SKM-1 treated with dmso at 0.1 percent for 144 hours (cell line): ENCODE measurements around the gene PLPP6.
"Not testable (repeated sequence)": the region's sequence is repeated elsewhere in the genome, so short reads cannot be mapped to it uniquely, and the experiment has no call there.

Source experiments
- DNase-seq: peaks from one replicate; lab custom pipeline; 2025; ENCODE audit not compliant: unreplicated experiment; lab: John Stamatoyannopoulos, UW

Gene PLPP6

GRCh38 chr9:4662108-4662988, at the start of gene PLPP6:
TSS of gene PLPP6 (plus strand) at chr9:4662294. CDS start at chr9:4662376, 82 bp downstream.
- DNase-seq: peak; percentile 62

GRCh38 chr9:4614627-4615026, 47.5 kb upstream of the PLPP6 start:
- DNase-seq: no peak

- DNase-seq: no peak
Measured at GRCh38 chr9:4615251-4615650, 46.8 kb upstream of the PLPP6 start.

- DNase-seq: no peak
Measured at GRCh38 chr9:4615778-4616177, 46.3 kb upstream of the PLPP6 start.

- no peak for DNase-seq
Measured at GRCh38 chr9:4617752-4618151, 44.3 kb upstream of the PLPP6 start.

- DNase-seq: peak; percentile 23
Measured at GRCh38 chr9:4618700-4619099, 43.4 kb upstream of the PLPP6 start.

GRCh38 chr9:4620057-4620765, 41.9 kb upstream of the PLPP6 start:
- DNase-seq: peak; percentile 19

GRCh38 chr9:4620881-4621555, 41.1 kb upstream of the PLPP6 start:
- DNase-seq: no peak

GRCh38 chr9:4622016-4622415, 40.1 kb upstream of the PLPP6 start:
- no peak for DNase-seq

- no peak for DNase-seq
Measured at GRCh38 chr9:4630836-4631235, 31.3 kb upstream of the PLPP6 start.

- no peak for DNase-seq
Measured at GRCh38 chr9:4638968-4639367, 23.1 kb upstream of the PLPP6 start.

- DNase-seq: no peak
Measured at GRCh38 chr9:4639420-4639819, 22.7 kb upstream of the PLPP6 start.

- DNase-seq: peak; percentile 17
Measured at GRCh38 chr9:4640027-4640426, 22.1 kb upstream of the PLPP6 start.

GRCh38 chr9:4642351-4642750, 19.7 kb upstream of the PLPP6 start:
- no peak for DNase-seq

GRCh38 chr9:4654084-4654483, 8.0 kb upstream of the PLPP6 start:
- DNase-seq: no peak

GRCh38 chr9:4654538-4654937, 7.6 kb upstream of the PLPP6 start:
- no peak for DNase-seq

GRCh38 chr9:4656196-4656595, 5.9 kb upstream of the PLPP6 start:
- DNase-seq: not testable (repeated sequence)

GRCh38 chr9:4656621-4657020, 5.5 kb upstream of the PLPP6 start:
- no peak for DNase-seq

- DNase-seq: no peak
Measured at GRCh38 chr9:4657426-4658159, 4.5 kb upstream of the PLPP6 start.

- not testable (repeated sequence) for DNase-seq
Measured at GRCh38 chr9:4660665-4661064, 1.4 kb upstream of the PLPP6 start.

GRCh38 chr9:4661165-4661564, 929 bp upstream of the PLPP6 start:
- no peak for DNase-seq
